ENCODE data around the gene ACOX1.

DNA sequence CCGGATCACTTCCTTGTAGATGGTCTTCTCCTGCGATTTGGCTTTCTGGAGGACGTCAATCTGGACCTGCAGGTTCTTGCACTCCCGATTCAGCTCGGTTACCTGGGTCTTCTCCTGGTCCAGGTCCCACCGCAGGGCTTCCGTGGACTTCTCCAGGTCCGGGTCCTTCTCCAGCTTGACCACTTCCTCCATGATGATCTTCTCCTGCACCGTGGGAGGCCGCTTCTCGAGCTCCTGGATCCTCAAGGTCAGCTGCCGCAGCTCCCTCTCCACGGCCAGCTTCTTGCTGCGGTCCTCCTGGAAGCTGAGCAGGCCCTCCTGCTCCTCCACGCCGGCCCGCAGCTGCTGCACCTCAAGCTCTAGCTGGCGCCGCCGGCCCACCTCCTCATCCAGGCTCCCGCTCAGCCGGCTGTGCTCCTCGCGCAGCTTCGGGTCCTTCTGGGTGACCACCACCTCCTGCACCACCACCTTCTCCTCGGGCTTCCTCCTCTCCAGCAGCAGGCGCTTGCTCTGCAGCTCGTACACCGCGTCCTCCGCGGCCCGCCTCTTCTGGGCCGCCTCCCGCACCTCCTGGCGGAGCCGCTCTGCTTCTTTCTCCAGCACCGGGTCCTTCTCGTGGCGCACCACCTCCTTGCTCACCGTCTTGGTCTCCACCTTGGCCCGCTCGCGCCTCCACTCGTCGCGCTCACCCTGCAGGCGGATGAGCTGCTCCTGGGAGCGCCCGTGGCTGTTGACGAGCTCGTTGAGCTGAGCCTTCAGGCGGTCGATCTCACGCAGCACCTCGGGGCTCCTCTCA, 29.9 kb upstream of the ACOX1 start:
- TF ChIP-seq SPI1 (IDR thresholded peaks at IDR 0.05; ENCODE audit: borderline replicate concordance, low read depth) (no peak), CTCF (IDR thresholded peaks at IDR 0.05; ENCODE audit: insufficient read depth, low read length) (no peak), POLR2AphosphoS5 (IDR thresholded peaks at IDR 0.05; ENCODE audit: low read depth) (no peak)

Measured in HL-60 (cell line).